GM19455 (cell line): ENCODE measurements around the gene ARHGAP23.
"Not testable (repeated sequence)": the region's sequence is repeated elsewhere in the genome, so short reads cannot be mapped to it uniquely, and the experiment has no call there.

Source experiments
- ATAC-seq: cut with Tn5 transposase; IDR thresholded peaks from one replicate; pipeline ENCODE4 v1.9.1; 2021; ENCODE audit not compliant: unreplicated experiment

ARHGAP23 gene

DNA sequence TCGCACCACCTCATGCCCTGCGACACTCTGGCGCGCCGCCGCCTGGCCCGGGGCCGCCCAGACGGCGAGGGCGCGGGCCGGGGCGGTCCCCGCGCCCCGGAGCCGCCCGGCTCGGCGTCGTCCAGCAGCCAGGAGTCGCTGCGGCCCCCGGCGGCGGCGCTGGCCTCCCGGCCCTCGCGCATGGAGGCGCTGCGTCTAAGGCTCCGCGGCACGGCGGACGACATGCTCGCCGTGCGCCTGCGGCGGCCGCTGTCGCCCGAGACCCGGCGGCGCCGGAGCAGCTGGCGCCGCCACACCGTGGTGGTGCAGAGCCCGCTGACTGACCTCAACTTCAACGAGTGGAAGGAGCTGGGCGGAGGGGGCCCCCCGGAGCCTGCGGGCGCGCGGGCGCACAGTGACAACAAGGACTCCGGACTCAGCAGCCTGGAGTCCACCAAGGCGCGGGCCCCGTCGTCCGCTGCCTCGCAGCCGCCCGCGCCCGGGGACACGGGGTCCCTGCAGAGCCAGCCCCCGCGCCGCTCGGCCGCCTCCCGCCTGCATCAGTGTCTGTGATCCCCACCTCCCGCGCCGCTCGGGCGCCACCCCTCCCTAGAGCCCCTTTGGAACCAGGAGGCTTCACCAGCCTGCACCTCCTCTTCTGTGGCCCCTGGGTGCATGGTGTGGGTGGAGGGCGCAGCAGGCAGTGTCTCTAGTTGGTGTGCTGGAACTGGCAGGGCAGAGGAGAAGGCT, 82.3 kb downstream of the ARHGAP23 start:
- ATAC-seq = no peak

DNA sequence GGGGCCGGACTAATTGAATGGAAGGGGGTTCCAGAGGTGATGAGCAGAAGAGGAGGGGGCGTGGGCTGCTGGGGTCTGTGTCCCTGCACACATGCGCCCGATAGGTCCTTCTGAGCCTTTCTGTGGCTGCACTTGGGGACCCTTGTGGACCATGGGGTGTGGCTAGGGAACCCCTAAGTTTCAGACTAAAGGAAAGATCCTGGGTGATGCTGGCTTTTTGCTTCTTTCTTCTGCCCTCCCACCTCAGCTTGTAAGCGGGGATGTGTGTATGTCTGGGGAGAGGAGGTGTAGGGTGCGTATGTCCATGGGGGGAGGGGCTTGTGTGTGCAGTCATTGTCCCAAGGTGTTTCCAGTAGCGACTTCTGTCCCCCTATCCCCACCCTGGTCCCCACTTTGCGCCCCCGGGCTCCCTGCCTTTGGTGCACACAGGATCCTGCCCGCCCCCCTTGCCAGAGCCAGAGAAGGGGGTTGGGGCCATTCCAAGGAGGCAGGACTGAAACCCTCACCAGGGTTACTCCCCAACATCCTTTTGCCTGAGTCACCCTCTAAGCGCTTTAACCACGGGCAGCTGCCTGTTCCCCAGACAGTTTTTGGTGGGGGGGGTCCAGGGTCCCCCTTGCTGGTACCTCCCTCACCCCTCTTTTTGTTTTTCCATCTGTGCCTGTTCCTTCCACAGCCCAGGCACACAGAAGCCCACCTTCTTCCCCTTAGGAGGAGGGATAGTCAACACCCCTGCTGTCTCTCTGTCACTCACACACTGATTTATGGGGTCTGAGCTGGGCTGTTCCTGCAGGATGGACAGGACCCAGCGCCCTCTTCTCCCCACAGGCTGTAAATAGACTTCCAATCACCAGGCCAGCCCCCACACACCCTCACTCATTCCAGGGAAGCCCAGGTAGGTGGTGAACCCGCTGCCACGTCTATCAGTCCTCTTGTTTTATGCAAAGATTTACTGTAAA, 83.2 kb downstream of the ARHGAP23 start:
- ATAC-seq = no peak

DNA sequence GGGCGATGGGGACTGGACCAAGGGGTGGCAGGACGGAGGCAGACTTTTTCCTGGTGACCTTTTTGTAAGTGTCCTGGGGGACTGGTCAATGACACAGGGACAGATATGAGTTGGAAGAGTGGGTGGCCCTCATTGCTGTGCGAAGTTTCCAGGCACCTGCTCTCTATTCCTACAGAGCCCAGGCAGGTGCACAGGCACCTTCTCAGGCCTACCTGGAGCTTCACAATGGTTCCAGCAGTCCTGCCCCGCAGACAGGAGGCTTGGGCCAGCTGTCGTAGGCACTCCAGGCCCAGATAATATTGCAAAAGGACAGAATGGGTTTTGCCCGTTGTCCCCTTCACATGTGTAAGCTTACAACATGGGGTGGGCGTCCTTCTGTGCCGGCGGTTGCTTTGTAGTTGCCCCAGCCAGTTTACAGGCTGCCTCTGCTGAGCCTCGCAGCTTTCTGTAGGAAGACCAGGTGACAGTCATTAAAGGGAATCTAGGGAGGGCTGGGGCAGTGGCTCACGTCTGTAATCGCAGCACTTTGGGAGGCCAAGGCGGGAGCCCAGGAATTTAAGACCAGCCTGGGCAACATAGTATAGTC, 84.3 kb downstream of the ARHGAP23 start:
- ATAC-seq = no peak

DNA sequence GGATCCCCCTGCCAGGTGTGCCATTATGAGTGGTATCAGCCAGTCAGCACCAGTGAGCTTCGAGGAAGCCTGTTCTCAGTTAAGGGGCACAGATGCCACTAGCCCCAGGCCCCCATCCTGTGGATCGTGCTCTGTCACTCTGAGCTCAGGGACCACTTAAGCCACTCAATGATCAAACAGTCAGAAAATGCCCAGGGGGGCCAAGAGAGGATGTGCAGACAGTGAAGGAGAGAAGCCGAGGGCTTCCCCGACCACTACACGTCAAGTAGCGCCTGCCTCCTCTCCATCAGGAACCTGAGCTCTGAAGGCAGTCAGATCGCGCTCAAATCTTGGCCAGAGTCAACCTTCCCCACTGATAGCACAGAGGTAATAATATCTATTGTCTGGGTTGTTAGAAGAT, 98.3 kb downstream of the ARHGAP23 start:
- ATAC-seq = not testable (repeated sequence)

DNA sequence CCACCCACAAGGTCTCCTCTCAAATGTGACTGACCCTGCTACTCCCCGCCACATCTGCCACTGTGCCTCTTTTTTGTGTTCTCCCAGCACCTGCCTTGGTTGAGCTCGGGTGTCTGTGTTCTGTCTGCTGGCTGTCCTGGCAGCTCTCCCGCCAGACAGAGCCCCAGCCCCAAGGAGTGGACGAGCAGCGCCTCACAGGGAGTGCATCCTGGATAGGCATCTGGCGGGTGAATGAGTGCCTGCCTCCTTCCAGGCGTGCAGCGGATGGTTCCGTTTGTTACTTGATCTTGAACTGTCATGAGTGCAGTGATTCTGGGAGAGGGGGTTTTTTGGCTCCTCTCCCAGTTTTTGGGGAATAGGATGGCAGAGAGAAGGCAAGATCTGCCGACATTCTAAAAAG, 99.9 kb downstream of the ARHGAP23 start:
- not testable (repeated sequence) for ATAC-seq

DNA sequence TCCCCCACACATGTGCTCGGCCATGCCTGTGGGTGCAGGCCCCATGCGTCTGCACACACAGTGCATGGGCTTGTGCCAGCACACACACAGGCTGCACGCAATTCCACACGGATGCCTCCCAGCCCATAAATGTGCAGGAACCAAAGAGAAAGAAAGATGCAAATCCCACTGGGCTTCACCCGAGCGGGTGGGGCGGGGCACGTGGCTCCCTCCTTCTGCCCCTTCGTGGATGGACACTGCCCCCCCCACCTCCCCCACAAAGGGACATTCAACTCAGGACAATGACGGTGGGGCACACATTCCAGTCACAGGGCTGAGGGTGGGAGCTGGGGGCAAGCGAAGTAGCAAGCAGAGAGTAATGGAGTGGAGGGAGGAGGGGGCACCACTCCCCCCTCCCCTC, 102.6 kb downstream of the ARHGAP23 start:
- ATAC-seq = not testable (repeated sequence)

DNA sequence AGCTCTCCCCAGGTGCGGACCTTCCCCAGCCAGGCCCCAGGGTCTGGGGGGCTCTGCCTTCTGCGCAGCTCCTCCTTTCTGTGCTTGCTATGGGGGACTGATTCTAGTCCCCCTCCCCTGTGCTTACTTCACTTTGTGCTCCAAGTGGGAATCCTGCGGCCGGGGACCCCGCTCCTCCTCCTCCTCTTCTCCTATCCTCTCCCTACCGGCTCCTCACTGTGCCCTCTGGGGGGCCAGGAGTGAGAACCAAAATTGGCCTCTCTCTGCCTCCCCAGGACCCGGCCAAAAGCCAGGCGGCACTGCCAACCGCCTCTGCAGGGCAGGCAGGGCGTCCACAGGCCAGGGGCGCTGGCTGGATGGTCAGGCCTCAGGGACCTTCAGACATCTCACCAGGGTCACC, 103.5 kb downstream of the ARHGAP23 start:
- ATAC-seq = not testable (repeated sequence)

DNA sequence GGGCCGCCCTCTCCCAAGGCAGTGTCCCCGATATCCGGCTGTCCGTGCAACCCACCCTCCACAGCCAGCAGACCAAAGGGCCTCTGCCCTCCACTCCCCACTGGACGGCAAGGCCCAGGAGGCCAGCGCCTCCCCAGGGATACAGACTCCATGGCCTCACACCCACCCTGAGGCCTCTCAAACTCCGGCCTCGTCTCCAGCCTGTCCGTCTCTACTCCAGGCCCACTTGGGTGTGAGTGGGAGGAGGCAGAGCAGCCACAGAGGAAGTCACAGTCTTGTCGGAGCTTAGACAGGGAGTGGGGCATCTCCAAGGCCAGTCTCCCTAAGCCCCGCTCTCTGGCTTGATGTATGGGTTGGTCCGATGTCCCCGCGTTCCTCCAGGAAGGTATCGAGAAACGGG, 104.2 kb downstream of the ARHGAP23 start:
- ATAC-seq = no peak

DNA sequence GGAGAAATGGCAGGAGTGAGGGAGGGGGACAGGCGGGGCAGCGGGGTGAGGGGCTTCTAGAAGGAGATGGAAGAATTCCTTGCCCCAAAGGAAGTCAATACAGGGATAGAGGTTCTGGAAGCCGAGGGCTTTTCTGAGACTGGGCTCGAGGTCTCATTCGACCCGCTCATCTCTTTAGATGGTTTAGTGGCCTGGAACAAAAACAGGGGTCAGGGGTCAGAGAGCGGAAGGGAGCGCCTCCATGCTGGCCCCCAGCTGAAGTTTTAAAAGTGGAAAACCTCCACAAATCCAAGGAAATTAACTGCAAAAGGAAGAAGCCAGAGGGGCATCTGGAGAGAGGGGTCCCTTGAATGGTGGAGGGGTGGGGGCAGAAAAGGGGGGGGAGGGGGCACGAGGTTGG, 105.0 kb downstream of the ARHGAP23 start:
- no peak for ATAC-seq

DNA sequence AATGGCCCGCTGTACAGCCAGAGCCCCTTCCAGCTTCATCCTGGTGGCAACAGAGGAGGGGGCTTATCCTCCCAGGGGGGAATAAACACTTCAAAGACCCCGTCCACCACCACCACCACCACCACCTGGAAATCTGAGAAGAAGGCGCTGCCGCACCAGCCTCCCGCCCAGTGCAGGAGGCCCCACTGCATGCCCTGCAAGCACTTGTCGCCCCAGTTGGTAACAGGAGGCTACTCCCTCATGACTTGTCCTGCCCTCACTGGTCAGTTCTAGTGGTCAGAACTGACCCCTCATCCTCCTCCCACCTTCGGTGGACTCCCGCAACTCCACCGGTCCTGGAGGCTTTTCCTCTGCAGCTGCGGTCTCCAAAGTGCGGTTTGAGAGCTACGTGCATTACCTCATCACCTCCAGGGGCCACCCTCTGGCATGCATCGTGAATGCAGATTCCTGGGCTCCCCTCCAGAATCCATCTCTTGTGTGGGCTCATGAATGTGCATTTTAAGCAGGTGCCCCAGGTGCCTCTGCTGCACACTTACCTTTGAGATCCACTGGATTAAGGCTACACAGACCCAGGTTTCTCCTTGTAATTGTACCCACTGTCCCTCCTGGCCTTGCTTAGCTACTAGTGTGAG, 105.7 kb downstream of the ARHGAP23 start:
- ATAC-seq = no peak

DNA sequence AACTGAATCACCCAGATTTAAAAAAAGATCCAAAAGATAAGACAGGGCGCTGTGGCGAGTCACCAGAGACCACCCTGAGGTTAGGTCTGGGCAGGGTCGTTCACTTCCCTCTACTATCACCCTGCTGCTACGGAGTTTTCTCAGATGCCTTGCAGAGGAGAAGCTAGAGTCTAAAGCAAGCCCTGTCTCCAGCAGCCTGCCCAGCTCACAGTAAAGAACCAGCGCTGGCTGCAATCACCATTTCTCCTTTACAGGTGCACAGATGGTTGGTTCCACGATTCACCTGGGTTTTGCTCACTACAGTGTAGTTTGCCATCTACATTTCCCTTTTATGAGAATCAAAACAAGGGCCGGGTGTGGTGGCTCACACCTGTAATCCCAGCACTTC, 106.2 kb downstream of the ARHGAP23 start:
- ATAC-seq = no peak

DNA sequence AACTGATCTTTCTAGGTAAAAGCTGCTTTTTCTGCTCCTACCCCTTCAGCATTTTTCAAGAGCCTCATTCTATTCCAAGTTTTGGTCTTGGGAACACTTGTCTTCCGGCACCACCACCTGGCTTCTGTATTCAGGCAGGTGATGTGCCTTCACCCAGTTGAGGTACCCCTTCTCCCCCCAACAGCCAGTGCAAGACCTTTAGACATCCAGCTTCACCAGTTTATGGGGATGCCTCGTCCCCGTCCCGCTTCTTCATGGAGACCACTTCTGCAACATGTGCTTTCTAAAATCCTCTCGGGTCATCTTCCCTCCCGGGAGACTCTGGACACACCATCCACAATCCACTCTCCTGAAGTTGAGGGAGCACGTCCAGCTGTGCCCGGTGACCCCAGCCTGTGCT, 107.6 kb downstream of the ARHGAP23 start:
- ATAC-seq = no peak

DNA sequence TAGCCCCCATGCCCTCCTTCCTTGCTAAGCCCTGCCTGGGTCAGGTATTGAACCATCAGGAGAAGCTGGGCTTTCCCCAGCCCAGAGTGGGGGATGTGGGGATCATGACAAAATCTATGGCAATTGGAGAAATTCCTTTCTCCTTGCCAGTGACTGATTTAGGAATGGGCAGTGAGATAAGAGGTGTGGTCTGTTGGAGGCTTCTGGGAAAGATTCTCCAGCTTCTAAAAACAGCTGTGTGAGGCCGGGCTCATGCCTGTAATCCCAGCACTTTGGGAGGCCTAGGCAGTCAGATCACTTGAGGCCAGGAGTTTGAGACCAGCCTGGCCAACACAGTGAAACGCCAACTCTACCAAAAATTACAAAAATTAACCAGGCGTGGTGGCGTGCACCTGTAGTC, 108.4 kb downstream of the ARHGAP23 start:
- ATAC-seq = no peak

DNA sequence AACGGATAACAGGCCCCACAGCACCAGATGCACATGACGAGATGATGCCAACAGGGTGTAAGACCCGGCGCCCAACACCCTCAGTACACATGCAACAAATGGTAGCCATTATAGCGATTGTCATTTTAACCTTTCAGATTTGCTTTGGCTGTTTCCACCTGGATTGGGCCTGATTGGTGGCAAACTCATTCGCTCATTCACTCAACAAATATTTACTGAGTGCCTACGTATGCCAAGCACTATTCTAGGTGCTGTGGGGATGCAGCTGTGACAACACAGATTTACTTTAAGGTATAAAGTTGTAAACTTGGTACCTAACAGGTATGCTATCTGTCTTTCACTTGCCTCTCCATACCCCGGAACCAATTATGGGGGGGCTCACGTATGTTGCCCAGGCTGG, 110.6 kb downstream of the ARHGAP23 start:
- no peak for ATAC-seq

DNA sequence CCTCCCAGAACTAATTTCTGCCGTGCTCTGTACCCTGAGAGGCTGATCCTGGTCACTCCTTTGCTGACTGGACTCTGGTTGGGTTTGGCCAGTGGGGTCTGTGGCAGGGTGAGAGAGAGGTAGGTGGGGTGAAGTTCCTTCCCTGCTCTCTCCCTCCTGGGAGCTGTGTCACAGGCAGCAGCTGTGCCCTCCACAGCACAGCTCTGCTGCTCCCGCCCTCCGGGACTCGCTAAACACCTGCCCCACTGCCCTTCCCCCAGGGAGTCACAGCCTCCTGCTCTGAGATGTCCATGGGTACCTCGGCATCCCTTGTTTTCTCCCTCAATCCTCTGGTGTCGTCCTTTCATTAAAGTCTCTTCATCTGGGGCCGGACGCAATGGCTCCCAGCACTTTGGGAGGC, 111.1 kb downstream of the ARHGAP23 start:
- ATAC-seq = no peak

DNA sequence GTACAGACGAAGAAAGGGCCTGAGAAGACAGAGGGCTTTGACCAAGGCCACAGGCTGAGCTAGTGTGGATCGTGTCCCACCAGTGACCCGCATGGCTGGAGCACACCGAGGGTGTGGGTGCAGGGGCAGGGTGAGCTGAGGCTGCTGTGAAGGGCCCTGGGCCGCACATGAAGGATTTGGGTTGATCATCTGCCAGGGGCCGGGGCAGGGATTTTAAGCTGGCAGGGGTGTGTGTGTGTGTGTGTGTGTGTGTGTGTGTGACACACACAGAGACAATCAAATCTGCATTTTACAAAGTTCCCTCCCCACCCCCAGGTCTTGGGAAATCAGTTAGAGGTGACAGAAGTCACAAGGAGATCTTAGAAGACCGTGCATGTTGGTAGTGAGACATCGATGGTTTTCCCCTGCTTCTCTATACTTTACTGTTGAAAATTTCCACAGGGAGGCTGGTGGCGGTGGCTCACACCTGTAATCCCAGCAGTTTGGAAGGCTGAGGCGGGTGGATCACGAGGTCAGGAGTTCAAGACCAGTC, 112.3 kb downstream of the ARHGAP23 start:
- ATAC-seq = no peak

DNA sequence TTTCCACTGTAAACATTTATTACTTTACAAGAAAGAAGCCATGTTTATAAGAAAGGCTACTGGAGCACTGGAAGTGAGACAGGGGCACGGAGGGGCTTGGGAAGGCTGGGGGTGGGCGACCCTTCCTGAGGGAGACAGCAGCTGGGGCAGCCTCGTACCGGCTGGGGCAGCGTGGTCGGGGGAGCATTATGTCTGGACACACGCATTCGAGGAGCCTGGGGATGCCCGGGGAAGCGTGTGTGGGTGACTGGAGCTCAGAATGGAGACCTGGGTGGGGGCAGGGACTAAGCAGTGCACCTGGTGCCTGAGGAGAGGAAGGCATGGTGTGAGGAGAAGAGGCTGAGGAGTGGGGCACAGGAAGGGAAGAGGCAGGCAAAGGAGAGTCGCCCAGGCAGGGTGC, 113.0 kb downstream of the ARHGAP23 start:
- ATAC-seq = no peak

DNA sequence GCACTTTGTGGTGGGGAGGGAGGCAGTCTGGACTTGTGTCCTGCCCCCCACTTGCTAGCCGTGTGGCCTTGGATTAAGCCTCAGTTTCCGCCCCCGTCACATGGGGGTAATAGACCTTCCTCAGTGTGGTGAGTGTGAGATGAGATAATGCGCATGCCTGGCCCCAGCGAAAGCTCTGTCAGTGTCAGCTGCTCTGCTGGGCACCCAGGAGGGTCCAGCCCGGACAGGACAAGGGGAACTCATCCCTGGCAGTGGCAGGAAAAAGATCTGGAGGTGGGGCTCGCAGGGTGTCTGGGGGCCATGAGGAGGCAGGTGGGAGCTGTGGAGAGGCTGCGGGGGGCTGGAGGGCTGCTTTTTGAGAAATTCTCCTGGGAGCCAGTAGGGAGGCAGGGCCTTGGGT, 114.0 kb downstream of the ARHGAP23 start:
- ATAC-seq = no peak

DNA sequence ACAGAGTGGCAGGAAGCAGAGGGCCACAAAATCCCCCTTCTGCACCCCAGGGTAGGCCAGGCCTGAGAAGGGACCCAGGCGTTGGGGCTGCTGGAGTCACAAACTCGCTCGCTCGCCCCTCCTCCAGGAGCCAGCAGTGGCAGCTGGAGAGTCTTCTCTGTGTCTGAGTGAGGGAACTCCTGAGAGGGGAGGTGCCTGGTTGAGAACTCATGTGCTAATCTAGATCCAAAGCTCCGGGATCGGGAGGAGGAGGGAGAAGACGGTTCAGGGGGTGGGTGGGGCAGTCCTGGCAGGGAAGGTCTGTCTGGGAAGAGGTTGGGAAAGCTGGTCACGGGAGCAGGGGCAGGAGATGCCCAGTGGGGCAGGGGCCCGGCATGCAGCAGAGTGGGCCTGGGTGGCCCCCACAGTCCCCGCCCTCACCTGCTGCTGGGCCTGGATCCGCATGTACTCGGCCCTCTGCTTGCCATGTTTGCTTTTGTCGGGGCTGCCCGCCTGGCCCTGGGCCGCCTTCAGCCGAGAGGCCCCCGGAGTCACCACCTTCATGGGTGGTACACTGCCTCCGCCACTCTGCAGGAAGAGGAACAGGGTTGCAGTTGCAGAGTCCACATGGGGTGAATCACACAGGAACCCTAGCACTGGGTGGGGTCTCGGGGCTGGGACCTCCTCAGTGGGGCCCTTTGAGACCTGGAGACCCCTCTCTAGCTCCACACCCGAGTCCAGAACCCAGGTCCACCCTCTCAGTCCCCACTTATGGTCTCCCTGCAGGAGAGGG, 115.3 kb downstream of the ARHGAP23 start:
- no peak for ATAC-seq

DNA sequence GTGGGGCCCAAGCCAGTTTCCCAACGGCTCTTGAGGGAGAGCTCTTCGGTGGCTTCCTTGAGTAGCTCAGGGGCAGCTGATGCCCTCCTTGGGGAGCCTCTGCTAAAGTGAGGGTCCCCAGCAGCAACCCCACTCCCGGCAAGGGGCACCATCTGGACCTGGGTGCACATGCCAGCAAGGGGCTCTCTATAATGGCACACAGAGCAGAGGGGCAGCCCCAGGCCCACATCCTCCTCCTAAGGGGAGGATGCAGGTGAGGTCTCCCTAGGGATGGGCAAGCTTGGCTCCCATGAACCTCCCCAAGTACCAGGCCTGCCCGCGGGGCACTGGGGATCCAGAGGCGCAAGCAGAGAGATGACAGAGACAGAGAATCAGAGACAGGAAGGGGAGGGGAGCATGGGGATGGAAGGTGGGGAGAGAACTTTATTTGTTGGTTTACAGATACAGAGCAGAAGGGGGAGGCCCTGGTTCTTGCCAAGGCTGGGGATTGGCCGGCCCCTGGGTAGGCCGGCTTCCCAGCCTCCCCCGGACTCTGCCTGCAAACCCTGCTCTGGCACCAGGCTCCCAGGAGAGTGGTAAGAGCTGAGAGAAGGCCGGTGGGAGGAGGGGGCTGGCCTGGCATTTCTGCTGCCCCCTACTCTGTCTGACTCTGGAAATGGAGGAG, 116.0 kb downstream of the ARHGAP23 start:
- no peak for ATAC-seq
